ENCODE data around the gene JOSD2.

- TF ChIP-seq CTCF (conservative IDR thresholded peaks at IDR 0.05; ENCODE audit: low read depth, low read length), result no peak
- no peak for TF ChIP-seq EZH2 (IDR thresholded peaks at IDR 0.05; ENCODE audit: low read length, unreplicated experiment)
- no peak for TF ChIP-seq EZH2phosphoT487 (IDR thresholded peaks at IDR 0.05; ENCODE audit: borderline replicate concordance, low read length)
Observed at GRCh38 chr19:50476907-50477238, 34.1 kb downstream of the JOSD2 start.
